K562 (cell line): Measurements from ENCODE around the gene TMPO. TPM values are rescaled to one million over a fixed set of nuclear protein-coding genes. Genes with fewer than 3 reads are reported as not detected.

ENCODE experiments used
- CEBPG ChIP-seq, 3 experiments: fragments of 200-800 bp in 1 of 3; sonication (Bioruptor generic) in 1 of 3; sonication (generic) in 1 of 3; formaldehyde crosslinking in 1 of 3; IDR thresholded peaks in 2 of 3; conservative IDR thresholded peaks in 1 of 3; 2 replicates each; pipeline versions ENCODE4 v1.6.1 to v1.8.0; 2016 to 2022; ENCODE audit warnings: missing compliant biosample characterization in 2 of 3, missing genetic modification characterization in 2 of 3, mild to moderate bottlenecking in 1 of 3, missing genetic modification reagents in 1 of 3
- CREB3 ChIP-seq: fragments of 450-650 bp; conservative IDR thresholded peaks from 2 replicates; pipeline ENCODE4 v1.6.1; 2016; ENCODE audit warnings: missing genetic modification characterization, low read depth, mild to moderate bottlenecking, missing compliant biosample characterization, moderate library complexity
- ETS2 ChIP-seq: IDR thresholded peaks from 2 replicates; pipeline ENCODE4 v1.6.1; 2016; ENCODE audit warnings: borderline replicate concordance, missing genetic modification characterization, mild to moderate bottlenecking, moderate library complexity, missing compliant biosample characterization; ENCODE audit not compliant: poor library complexity, severe bottlenecking
- FOXA1 ChIP-seq: fragments of 450-650 bp; IDR thresholded peaks from 2 replicates; pipeline ENCODE4 v1.6.1; 2016; ENCODE audit warnings: mild to moderate bottlenecking, borderline replicate concordance
- HNRNPLL ChIP-seq: fragments of 200-400 bp; formaldehyde crosslinking; IDR thresholded peaks from 2 replicates; pipeline ENCODE4 v1.6.1; 2017; ENCODE audit warnings: low read length, low read depth, mild to moderate bottlenecking; ENCODE audit not compliant: poor library complexity, severe bottlenecking
- ILK ChIP-seq: fragments of 450-650 bp; IDR thresholded peaks from 2 replicates; pipeline ENCODE4 v1.6.1; 2016; ENCODE audit warnings: missing genetic modification characterization, low read depth, mild to moderate bottlenecking, missing compliant biosample characterization, moderate library complexity, borderline replicate concordance
- KDM2B ChIP-seq: fragments of 250-450 bp; sonication (Bioruptor Pico); IDR thresholded peaks from 2 replicates; pipeline ENCODE4 v1.8.0; 2021; ENCODE audit warnings: mild to moderate bottlenecking, moderate library complexity
- POLR2A ChIP-seq: fragments of 450-650 bp; conservative IDR thresholded peaks from 2 replicates; pipeline ENCODE4 v1.6.1; 2016
- SRSF3 ChIP-seq: fragments of 200-400 bp; formaldehyde crosslinking; IDR thresholded peaks from 2 replicates; pipeline ENCODE4 v1.6.1; 2016; ENCODE audit warnings: mild to moderate bottlenecking, low read length, moderate library complexity; ENCODE audit not compliant: insufficient read depth
- ZNF561 ChIP-seq: fragments of 450-650 bp; formaldehyde crosslinking; conservative IDR thresholded peaks from 2 replicates; pipeline ENCODE4 v1.4.0; 2020; ENCODE audit warnings: mild to moderate bottlenecking, moderate library complexity
- polyA plus RNA-seq, 8 experiments: library from polyadenylated mRNA; depleted of rRNA in 4 of 8; stranded (reverse) in 5 of 8; unstranded in 3 of 8; fragments of >200 nt; fragmentation: Nextera tagmentation in 2 of 8; fragmentation: Illumina TruSeq in 1 of 8; extraction: Ambion mirVana in 2 of 8; extraction: Trizol in 1 of 8; gene quantifications; 2 replicates each; pipeline versions ENCODE4 v1.2.1 to v1.2.3, GENCODE V29; 2011 to 2014; ENCODE audit warnings: inconsistent platforms in 1 of 8, missing spikeins in 1 of 8
- total RNA-seq, 7 experiments: library from RNA; depleted of rRNA in 6 of 7; stranded (reverse); fragments of >200 nt in 6 of 7; fragmentation: Illumina TruSeq in 2 of 7; extraction: Trizol in 2 of 7; gene quantifications; 2 replicates each; pipeline versions ENCODE4 v1.2.1 to v1.2.3, GENCODE V29; 2011 to 2021; ENCODE audit warnings: low replicate concordance in 1 of 7
- TF ChIP-seq, protein P1 (sequence below): sonication (generic); formaldehyde crosslinking; IDR thresholded peaks from 2 replicates; pipeline ENCODE4 v1.8.0; 2022; ENCODE audit warnings: mild to moderate bottlenecking, missing genetic modification reagents
- TF ChIP-seq, protein P2 (sequence below): sonication (generic); formaldehyde crosslinking; IDR thresholded peaks from 2 replicates; pipeline ENCODE4 v1.8.0; 2023; ENCODE audit warnings: missing genetic modification reagents, mild to moderate bottlenecking, borderline replicate concordance
- TF ChIP-seq, protein P3 (sequence below): sonication (generic); formaldehyde crosslinking; IDR thresholded peaks from 2 replicates; pipeline ENCODE4 v1.8.0; 2023; ENCODE audit warnings: mild to moderate bottlenecking, missing genetic modification reagents

Gene TMPO
- total and polyA plus RNA-seq, 9 of the 15 experiments (the other 6 are each of a cell fraction or from before 2014, with no cell fraction given), result 62.1 to 263 (median 182) TPM

- 0 out of 2 replicates have a peak, but pooled peaks have one; percentile 72 for TF ChIP-seq SRSF3
- TF ChIP-seq, protein P1, sequence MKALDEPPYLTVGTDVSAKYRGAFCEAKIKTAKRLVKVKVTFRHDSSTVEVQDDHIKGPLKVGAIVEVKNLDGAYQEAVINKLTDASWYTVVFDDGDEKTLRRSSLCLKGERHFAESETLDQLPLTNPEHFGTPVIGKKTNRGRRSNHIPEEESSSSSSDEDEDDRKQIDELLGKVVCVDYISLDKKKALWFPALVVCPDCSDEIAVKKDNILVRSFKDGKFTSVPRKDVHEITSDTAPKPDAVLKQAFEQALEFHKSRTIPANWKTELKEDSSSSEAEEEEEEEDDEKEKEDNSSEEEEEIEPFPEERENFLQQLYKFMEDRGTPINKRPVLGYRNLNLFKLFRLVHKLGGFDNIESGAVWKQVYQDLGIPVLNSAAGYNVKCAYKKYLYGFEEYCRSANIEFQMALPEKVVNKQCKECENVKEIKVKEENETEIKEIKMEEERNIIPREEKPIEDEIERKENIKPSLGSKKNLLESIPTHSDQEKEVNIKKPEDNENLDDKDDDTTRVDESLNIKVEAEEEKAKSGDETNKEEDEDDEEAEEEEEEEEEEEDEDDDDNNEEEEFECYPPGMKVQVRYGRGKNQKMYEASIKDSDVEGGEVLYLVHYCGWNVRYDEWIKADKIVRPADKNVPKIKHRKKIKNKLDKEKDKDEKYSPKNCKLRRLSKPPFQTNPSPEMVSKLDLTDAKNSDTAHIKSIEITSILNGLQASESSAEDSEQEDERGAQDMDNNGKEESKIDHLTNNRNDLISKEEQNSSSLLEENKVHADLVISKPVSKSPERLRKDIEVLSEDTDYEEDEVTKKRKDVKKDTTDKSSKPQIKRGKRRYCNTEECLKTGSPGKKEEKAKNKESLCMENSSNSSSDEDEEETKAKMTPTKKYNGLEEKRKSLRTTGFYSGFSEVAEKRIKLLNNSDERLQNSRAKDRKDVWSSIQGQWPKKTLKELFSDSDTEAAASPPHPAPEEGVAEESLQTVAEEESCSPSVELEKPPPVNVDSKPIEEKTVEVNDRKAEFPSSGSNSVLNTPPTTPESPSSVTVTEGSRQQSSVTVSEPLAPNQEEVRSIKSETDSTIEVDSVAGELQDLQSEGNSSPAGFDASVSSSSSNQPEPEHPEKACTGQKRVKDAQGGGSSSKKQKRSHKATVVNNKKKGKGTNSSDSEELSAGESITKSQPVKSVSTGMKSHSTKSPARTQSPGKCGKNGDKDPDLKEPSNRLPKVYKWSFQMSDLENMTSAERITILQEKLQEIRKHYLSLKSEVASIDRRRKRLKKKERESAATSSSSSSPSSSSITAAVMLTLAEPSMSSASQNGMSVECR, result peak; percentile 92
- no peak for TF ChIP-seq CEBPG (CRISPR knock-in tag; IDR thresholded peaks at IDR 0.05)
- TF ChIP-seq CEBPG (tag; conservative IDR thresholded peaks at IDR 0.05 in 1 of 2, IDR thresholded peaks at IDR 0.05 in 1 of 2), result no peak
- TF ChIP-seq, protein P2, sequence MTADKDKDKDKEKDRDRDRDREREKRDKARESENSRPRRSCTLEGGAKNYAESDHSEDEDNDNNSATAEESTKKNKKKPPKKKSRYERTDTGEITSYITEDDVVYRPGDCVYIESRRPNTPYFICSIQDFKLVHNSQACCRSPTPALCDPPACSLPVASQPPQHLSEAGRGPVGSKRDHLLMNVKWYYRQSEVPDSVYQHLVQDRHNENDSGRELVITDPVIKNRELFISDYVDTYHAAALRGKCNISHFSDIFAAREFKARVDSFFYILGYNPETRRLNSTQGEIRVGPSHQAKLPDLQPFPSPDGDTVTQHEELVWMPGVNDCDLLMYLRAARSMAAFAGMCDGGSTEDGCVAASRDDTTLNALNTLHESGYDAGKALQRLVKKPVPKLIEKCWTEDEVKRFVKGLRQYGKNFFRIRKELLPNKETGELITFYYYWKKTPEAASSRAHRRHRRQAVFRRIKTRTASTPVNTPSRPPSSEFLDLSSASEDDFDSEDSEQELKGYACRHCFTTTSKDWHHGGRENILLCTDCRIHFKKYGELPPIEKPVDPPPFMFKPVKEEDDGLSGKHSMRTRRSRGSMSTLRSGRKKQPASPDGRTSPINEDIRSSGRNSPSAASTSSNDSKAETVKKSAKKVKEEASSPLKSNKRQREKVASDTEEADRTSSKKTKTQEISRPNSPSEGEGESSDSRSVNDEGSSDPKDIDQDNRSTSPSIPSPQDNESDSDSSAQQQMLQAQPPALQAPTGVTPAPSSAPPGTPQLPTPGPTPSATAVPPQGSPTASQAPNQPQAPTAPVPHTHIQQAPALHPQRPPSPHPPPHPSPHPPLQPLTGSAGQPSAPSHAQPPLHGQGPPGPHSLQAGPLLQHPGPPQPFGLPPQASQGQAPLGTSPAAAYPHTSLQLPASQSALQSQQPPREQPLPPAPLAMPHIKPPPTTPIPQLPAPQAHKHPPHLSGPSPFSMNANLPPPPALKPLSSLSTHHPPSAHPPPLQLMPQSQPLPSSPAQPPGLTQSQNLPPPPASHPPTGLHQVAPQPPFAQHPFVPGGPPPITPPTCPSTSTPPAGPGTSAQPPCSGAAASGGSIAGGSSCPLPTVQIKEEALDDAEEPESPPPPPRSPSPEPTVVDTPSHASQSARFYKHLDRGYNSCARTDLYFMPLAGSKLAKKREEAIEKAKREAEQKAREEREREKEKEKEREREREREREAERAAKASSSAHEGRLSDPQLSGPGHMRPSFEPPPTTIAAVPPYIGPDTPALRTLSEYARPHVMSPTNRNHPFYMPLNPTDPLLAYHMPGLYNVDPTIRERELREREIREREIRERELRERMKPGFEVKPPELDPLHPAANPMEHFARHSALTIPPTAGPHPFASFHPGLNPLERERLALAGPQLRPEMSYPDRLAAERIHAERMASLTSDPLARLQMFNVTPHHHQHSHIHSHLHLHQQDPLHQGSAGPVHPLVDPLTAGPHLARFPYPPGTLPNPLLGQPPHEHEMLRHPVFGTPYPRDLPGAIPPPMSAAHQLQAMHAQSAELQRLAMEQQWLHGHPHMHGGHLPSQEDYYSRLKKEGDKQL (CRISPR knock-in tag), result no peak; the same call in 1 of the 2 replicates
- TF ChIP-seq CREB3 (tag), result no peak
- no peak for TF ChIP-seq ILK (tag)
- TF ChIP-seq, protein P3, sequence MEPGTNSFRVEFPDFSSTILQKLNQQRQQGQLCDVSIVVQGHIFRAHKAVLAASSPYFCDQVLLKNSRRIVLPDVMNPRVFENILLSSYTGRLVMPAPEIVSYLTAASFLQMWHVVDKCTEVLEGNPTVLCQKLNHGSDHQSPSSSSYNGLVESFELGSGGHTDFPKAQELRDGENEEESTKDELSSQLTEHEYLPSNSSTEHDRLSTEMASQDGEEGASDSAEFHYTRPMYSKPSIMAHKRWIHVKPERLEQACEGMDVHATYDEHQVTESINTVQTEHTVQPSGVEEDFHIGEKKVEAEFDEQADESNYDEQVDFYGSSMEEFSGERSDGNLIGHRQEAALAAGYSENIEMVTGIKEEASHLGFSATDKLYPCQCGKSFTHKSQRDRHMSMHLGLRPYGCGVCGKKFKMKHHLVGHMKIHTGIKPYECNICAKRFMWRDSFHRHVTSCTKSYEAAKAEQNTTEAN (CRISPR knock-in tag), result no peak; the same call in 1 of the 2 replicates
- no peak for TF ChIP-seq FOXA1
- no peak for TF ChIP-seq ETS2 (tag)
- TF ChIP-seq ZNF561 (CRISPR knock-in tag), result no peak
- no peak for TF ChIP-seq HNRNPLL
- no peak for TF ChIP-seq KDM2B (CRISPR knock-in tag)
- TF ChIP-seq POLR2A, result no peak
Observed at GRCh38 chr12:98594050-98594835, 78.9 kb downstream of the TMPO start (continued).
